GM10266 (cell line): Measurements from ENCODE around the gene TPD52L1.

Source experiments
- DNase-seq: peaks from one replicate; pipeline ENCODE4 v3.0.0; 2012; ENCODE audit errors: extremely low spot score
- CTCF ChIP-seq: IDR thresholded peaks from 2 replicates; pipeline ENCODE4 v1.5.1; 2012; ENCODE audit warnings: mild to moderate bottlenecking, low read depth; ENCODE audit not compliant: control insufficient read depth, insufficient read depth; ENCODE audit errors: missing control alignments

TPD52L1 gene

GRCh38 chr6:125299257-125299656 lies 145.7 kb downstream of the TPD52L1 start:
- TF ChIP-seq CTCF = no peak
- no peak for DNase-seq

GRCh38 chr6:125300992-125301434 lies 147.4 kb downstream of the TPD52L1 start:
- no peak for TF ChIP-seq CTCF
- DNase-seq = peak; percentile 32

- DNase-seq = peak; percentile 70
- TF ChIP-seq CTCF = no peak
These were observed 148.1 kb downstream of the TPD52L1 start, which contains the start of gene HDDC2 for GRCh38 chr6:125301435-125302391. Gene HDDC2, minus strand, starts transcription at chr6:125301967. Its CDS starts 35 bp downstream, at chr6:125301932.

- DNase-seq = no peak
- no peak for TF ChIP-seq CTCF
These were observed 149.4 kb downstream of the TPD52L1 start for GRCh38 chr6:125302840-125303511.

- DNase-seq = no peak
- no peak for TF ChIP-seq CTCF
These were observed 149.9 kb downstream of the TPD52L1 start for GRCh38 chr6:125303512-125303854.

GRCh38 chr6:125304970-125305660 lies 151.5 kb downstream of the TPD52L1 start:
- no peak for TF ChIP-seq CTCF
- no peak for DNase-seq
